Measurements from ENCODE around the gene DNAH11. TPM values are rescaled to one million over a fixed set of nuclear protein-coding genes. Genes with fewer than 3 reads are reported as not detected.

DNAH11 gene
- total and polyA plus RNA-seq, 2 of the 8 experiments (the other 6 are each of a cell fraction or from before 2014, with no cell fraction given): 1.8 to 4.9 TPM

GRCh38 chr7:21884496-21884895, 341.7 kb downstream of the DNAH11 start:
- no peak for FAIRE-seq
- Histone ChIP-seq H2BK12ac (ENCODE audit: low read depth, low read length) (no peak overlapping the region), H3K36me3 (ENCODE audit: control insufficient read depth in 2 of 4, insufficient read depth in 4 of 4, low read length in 3 of 4) (no peaks in the 10 kb centered on the region), H3K18ac (ENCODE audit: extremely low read depth, low read length) (no peak overlapping the region), H2BK20ac (ENCODE audit: low read length) (no peak overlapping the region), H3K79me2 (ENCODE audit: control insufficient read depth in 1 of 2, insufficient read depth in 2 of 2, low read length in 2 of 2) (no peaks in the 10 kb centered on the region), H3K23ac (ENCODE audit: insufficient read length) (no peak overlapping the region), H4K20me1 (replicated peaks in 1 of 2; ENCODE audit: control insufficient read depth in 1 of 2, insufficient read depth in 2 of 2, low read length in 2 of 2) (no peaks in the 10 kb centered on the region), H3K4me3 (ENCODE audit: extremely low read depth in 1 of 4, insufficient read depth in 2 of 4, low read depth in 3 of 4, low read length in 4 of 4) (no peak overlapping the region), H2BK120ac (replicated peaks; ENCODE audit: low read depth, low read length) (no peak overlapping the region), H3K4me2 (ENCODE audit: insufficient read depth in 1 of 2, low read depth in 2 of 2, low read length in 2 of 2) (no peak overlapping the region), H3K4me1 (replicated peaks in 1 of 4; ENCODE audit: control insufficient read depth in 3 of 4, insufficient read depth in 4 of 4, low read length in 3 of 4) (peaks cover 0 to 5% (median 0%) of the 10 kb centered on the region in 4 experiments; a peak in 3 of 7 replicates), H4K5ac (ENCODE audit: insufficient read length, low read depth, low read length) (no peak overlapping the region), H3K9me3 (ENCODE audit: insufficient read depth in 2 of 2, low read depth in 1 of 2, low read length in 1 of 2) (no peaks in the 10 kb centered on the region), H2AFZ (ENCODE audit: low read length) (no peak overlapping the region), H2BK5ac (ENCODE audit: low read depth, low read length) (no peak overlapping the region), H3K14ac (ENCODE audit: insufficient read length) (no peak overlapping the region), H3K27me3 (replicated peaks in 1 of 4; ENCODE audit: control insufficient read depth in 3 of 4, extremely low read depth in 1 of 4, insufficient read depth in 3 of 4, low read length in 3 of 4) (no peaks in the 10 kb centered on the region), H2AK5ac (ENCODE audit: low read depth, low read length) (no peak overlapping the region), H3K4ac (replicated peaks; ENCODE audit: insufficient read length, low read depth, low read length) (no peak overlapping the region), H4K8ac (ENCODE audit: extremely low read depth, insufficient read depth, low read length) (no peak overlapping the region), H3K79me1 (ENCODE audit: low read depth, low read length) (no peaks in the 10 kb centered on the region), H2BK15ac (ENCODE audit: low read length) (no peak overlapping the region), H4K91ac (replicated peaks; ENCODE audit: insufficient read length, low read length) (no peak overlapping the region), H3K27ac (ENCODE audit: low read depth, low read length) (no peak overlapping the region), H3K23me2 (ENCODE audit: low read depth, low read length) (no peaks in the 10 kb centered on the region), H3K9ac (replicated peaks in 1 of 4; ENCODE audit: extremely low read depth in 1 of 4, low read depth in 3 of 4, low read length in 3 of 4) (no peak overlapping the region), H3K56ac (replicated peaks; ENCODE audit: insufficient read length, low read depth, low read length) (no peak overlapping the region)
- CTCF ChIA-PET (ENCODE audit: partially characterized antibody): no interaction called here
- 92% methylated on average over 7 of the region's 7 CpGs; no CpG with 5 or more reads in 1 of the 2 experiments for WGBS, 2 experiments (ENCODE audit: extremely low coverage in 1 of 2, insufficient coverage in 1 of 2, insufficient read length in 1 of 2, insufficient replicate concordance in 2 of 2, low coverage in 1 of 2, low lambda C conversion rate in 2 of 2, missing lambda C conversion rate in 1 of 2)
- DNase-seq (ENCODE audit: low read depth in 1 of 2, low spot score in 2 of 2): no peak
- TF ChIP-seq SIRT6 (IDR thresholded peaks at IDR 0.05; ENCODE audit: low read length): no peak
- no peak for TF ChIP-seq SIN3A (conservative IDR thresholded peaks at IDR 0.05 in 1 of 2, IDR thresholded peaks at IDR 0.05 in 1 of 2; ENCODE audit: low read depth in 1 of 2, low read length in 2 of 2)
- POLR2A ChIA-PET (ENCODE audit: partially characterized antibody): no interaction called here
